DLD1 (cell line): ENCODE data around the gene JSRP1.

Source experiments
- in situ Hi-C: cut with HindIII; loops from 2 replicates; pipeline ENCODE4 v1.10.0; 2017; ENCODE audit warnings: low sequenced_read_pairs

The JSRP1 gene

DNA sequence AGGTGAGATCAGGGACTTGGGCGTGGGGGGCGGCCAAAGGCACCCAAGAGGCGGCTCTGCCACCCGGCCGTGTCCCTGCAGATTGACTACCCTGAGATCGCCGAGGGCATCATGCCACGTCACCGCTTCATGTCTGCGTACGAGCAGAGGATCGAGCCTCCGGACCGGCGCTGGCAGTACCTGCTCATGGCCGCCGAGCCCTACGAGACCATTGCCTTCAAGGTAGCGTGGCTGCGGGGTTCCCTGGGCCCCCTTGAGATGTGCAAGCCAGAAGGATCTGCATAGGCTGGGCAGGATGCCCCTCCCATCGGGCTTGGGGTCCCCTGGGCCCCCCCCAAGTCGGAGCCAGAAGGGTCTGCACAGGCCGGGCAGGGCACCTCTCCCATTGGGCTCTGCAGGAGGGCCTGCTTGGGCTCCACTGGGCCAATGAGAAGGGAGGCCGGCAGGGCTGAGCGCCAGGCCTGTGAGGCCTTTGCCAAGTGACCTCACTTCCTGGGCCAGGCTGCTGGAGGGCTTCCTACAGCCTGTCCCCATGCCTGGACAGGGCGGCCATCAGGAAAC, 9.3 kb downstream of the JSRP1 start:
- in situ Hi-C loops = no loop called here

DNA sequence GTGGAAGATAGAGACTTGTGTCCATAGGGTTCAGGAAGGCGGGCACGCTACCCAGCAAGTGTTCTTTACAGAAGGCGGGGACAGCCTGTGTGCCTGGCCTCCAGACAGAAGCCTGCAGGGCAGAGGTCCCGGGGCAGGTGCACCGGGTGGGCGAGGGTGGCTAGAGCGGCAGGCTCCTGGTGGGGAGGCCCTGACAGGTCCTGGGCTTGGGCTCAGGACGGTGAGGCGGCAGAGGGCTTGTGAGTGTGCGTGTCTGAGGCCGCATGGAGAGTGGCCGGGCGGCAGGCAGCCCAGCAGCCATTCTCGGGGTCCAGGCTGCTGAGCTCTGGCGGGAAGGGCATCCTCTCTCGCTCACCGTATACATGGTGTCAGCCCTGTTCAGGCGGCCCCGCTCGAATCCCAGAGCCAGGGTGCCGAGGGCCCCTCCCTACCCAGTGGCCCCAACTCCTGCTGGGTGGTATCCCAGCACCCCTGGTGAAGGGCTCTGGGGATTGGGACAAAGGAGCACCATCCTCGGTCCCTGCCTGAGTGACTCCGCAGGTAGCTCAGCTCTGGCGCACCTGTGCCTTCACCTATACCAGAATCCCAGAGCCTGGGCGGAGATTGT, 10.1 kb downstream of the JSRP1 start:
- in situ Hi-C loops = no loop called here

DNA sequence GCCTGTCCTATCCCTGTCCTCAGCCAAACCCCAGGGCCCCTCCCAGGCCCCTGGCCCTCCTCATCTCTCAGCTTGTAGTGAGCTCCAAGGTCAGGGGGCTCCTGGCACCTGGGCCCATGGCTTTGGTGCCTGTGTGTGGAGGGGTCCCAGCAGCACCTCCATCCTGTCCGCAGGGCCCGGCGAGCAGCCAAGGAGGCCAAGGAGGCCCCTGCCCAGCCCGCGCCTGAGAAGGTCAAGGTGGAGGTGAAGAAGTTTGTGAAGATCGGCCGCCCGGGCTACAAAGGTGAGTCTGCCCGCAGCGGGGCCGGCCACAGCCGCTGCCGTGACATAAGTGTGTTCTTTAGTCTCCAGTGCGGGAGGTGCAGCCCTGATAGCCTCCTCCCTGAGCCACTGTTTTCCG, 10.9 kb downstream of the JSRP1 start:
- in situ Hi-C loops = no loop called here

DNA sequence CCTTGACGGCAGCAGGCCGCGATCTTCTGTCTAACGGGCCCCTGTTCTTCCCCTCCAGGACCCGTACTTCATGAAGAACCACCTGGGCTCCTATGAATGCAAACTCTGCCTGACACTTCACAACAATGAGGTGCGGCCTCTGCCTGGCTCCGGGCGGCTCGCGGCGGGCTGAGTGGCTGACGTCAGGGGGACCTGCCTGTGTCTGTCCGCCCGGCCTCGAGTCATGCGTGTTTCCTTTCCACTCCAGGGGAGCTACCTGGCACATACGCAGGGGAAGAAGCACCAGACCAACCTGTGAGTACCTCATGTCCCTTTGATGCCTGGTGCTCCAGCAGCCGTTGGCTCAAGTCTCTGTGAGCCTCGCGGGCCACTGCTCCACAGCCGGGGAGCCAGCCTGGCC, 11.7 kb downstream of the JSRP1 start:
- in situ Hi-C loops = no loop called here

DNA sequence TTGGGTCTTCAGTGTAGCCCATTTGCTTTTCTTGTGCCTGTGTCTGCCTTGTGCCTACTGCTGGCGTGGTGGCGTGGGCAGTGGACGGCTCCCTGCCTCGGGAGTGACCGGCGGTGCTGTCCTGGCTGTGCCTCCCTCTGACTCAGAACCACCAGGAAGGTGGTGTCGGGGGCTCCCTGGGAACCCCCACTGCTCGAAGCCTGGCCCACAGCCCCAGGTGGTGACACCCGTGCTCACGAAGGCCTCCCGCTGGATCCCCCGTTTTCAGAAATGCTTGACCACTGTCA, 12.1 kb downstream of the JSRP1 start:
- in situ Hi-C loops = no loop called here

DNA sequence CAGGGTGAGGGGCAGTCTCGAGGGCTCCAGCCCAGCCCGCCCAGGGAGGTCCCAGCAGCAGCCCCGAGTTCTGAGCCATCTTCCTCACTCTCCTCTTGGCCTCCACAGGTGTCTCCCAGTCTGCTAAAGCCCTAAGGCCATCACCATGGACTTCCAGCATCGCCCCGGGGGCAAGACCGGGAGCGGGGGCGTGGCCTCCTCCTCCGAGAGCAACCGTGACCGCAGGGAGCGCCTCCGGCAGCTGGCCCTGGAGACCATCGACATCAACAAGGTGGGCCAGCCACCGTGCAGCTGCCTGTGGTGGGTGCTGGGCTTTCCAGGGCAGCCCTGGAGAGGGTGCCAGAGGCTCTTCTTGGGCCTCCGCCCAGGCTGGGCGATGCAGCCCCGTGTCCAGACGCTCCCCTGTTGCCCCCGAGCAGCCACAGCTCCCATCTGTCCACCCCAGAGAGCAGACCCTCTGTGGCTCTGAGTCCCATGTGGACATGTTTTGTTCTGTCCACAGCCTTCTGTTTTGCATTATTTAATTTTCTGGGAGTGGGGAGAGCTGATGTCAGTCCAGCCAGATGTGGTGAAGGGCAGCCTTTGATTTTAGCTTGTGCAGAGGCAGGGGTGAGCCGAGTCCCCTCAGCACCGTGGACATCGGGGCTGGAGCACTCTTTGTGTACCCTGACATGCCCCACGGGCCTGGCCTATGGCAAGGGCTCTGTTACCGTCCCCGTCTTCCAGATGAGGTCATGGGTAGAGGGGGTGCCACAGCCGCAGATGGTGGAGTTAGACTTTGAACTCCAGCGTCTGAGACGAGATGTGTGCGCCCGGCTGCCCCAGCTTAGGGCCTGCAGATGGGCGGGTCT, 12.7 kb downstream of the JSRP1 start:
- in situ Hi-C loops = no loop called here

DNA sequence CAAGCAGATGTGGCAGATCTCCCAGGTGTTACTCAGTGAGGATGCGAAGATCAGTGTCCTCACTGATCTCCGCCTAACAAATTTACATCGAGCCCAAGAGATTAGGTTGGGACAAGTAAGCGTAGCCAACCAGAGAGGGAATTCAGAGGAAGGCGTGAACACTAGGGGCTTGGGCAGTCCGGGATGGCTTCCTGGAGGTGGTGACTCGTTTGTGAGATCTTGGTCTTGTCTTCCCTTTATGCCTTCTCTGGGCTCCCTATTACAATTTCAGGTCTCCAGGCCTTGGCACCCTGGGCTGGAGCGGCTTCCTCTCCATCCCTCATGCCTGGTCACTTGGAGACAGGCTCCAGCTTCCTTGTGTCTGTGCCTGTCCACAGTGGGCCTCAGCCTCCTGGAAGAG, 13.4 kb downstream of the JSRP1 start:
- in situ Hi-C loops = no loop called here

DNA sequence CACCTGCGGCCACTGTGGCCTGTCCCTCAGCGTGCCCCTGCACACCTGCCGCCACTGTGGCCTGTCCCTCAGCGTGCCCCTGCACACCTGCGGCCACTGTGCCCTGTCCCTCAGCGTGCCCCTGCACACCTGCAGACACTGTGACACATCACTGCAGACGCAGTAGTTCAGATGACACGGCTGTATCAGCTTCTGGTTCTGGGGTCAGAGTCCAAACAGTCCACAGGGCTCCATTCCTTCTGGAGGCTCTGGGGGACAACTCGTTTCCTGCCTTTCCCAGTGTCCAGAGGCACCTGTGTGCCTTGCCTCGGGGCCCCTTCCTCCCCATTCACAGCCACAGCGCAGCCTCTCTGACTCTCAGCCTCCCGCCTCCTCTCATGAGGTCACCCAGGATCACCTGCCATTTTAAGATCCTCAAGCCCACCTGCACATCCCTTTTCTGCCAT, 14.1 kb downstream of the JSRP1 start:
- in situ Hi-C loops = no loop called here

DNA sequence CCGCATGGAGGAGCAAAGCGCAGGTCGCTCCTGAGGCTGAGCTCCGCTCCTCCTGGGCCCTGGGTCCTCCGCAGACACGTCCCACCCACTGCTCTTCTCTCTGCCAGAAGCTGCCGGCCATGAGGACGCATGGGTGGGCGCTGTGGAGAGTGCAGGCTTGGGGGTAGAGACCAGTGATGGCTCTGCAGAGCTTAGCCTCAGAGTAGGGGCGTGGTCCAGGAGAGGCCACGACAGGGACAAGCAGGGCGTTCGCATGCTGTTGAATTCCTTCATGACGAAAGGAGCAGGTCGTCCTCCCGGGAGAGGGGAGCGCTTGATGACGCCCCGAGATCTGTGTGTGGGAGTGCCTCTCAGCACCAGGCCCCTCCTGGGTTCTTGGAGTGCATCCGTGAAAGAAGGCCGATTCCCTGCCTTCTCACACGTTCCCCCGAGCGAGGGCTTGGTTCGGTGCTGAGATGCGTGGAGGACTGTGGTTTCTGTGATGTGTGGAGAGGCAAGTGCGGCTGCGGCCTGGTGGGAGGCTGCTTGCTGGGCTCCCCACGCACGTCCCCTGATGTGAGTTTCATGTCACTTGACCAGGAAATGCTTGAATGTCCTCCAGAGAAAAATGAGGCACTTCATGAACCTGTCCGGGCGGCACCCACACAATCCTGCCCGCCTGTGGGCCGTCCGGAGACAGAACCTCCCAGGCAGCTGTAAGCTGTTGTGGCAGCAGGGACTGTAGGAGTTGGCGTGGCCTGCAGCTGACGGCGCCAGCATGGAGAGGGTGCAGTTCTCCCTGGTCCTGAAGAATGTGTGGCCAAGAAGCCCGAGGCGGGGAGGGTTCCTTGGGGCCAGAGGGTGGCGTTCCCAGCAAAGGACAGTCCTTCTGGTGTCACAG, 15.1 kb downstream of the JSRP1 start:
- in situ Hi-C loops = no loop called here

DNA sequence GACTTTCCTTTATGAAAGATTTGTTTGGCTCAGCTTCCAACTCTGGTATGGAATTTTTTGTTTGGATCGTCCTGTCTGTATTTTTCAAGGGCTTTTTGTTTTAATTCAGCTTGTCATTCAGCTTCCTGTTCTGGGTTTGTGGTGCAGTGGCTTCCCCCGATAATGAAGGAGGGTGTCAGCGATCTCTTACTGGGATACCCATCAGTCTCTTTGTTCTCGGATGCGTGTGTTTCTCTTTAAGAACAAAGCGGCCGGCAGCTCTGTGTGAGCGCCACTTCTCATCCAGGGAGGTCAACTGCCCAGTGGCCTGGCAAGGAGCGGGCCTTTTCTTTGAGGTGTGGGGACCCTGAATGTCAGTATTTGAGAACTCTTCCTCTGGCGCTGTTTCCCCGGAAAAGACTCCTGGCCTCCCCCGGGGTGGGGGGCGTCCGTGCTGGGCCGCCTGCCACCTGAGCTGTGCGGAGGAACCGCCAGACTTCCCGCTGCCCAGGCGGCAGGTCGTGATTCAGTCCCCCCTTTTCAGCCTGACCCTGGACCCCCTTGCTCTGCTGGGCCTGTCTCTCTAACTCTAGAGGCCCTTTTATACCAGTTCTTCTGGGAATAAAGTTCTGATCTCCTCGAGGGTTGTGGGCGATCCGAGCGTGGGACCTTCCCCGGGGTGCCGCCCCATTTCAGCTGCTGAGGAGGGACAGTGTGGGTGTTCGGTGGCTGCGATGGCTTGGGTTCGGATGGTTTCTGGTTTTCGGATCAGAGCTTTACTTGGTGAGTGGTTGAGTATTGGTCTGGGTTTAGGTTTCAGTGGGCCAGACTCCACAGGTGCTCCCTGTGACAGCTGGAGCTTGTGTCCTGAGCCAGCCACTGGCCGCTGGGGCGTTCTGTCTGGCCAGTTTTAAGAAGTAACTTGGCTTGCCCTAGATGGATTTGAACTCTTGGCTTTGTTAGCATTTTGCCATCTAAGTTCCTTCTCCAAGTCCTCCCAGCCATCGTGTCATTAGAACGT, 16.1 kb downstream of the JSRP1 start:
- in situ Hi-C loops = no loop called here

DNA sequence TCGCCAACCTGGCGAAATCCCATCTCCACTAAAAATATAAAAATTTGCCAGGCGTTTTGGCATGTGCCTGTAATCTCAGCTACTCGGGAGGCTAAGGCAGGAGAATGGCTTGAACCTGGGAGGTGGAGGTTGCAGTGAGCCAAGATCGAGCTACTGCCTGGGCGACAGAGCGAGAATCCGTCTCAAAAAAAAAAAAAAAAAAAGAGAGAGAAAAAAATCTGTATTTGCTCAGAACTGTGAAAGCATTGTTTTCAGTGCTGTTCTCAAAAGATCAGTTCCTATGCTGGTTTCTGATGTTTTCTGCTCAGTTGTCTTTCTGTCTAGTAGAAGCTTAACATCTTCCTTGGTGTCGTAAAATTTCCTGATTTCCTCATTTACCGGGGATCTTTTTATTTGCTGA, 17.0 kb downstream of the JSRP1 start:
- in situ Hi-C loops = no loop called here

DNA sequence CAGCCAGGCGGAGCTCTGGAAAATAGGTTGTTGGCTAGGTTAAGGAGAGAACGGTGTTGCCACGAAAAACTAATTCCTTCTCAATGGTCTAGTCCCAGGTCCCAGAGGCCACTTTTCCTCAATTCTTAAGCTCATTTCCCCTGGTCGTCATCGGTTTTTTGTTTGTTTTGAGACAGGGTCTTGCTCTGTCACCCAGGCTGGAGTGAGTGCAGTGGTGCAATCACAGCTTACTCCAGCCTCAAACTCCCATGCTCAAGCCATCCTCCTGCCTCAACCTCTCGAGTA, 18.4 kb downstream of the JSRP1 start:
- in situ Hi-C loops = no loop called here

DNA sequence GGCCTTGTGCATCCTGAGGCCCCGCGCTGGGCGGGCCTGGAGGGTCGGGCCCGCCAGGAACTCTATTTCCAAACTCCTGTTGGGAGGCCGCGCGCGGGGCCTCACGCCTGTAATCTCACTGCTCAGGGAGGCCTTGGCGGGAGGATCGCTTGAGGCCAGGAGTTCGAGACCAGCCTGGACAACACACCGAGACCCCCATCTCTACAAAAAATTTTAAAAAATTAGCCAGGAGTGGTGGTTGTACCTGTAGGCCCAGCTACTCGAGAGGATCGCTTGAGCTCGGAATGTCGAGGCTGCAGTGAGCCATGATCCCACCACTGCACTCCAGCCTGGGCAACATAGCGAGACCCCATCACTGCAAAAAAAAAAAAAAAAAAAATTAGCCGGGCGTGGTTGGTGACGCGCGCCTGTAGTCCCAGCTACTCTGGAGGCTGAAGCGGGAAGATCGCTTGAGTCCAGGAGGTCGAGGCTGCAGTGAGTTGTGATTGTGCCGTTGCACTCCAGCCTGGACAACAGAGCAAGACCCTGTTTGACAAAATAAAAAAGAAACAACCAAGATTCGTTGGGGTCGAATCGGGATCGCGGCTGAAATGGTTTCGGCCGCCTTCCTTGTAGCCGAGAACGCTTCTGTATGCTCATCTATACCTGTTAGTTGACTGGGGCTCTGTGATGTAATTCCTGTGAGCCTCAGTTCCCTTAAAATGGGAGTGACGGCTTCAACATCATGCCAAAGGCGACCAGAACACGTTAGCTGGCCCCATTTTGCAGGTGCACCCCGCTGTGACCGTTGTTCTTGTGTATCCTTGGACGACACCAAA, 19.0 kb downstream of the JSRP1 start:
- in situ Hi-C loops = no loop called here

DNA sequence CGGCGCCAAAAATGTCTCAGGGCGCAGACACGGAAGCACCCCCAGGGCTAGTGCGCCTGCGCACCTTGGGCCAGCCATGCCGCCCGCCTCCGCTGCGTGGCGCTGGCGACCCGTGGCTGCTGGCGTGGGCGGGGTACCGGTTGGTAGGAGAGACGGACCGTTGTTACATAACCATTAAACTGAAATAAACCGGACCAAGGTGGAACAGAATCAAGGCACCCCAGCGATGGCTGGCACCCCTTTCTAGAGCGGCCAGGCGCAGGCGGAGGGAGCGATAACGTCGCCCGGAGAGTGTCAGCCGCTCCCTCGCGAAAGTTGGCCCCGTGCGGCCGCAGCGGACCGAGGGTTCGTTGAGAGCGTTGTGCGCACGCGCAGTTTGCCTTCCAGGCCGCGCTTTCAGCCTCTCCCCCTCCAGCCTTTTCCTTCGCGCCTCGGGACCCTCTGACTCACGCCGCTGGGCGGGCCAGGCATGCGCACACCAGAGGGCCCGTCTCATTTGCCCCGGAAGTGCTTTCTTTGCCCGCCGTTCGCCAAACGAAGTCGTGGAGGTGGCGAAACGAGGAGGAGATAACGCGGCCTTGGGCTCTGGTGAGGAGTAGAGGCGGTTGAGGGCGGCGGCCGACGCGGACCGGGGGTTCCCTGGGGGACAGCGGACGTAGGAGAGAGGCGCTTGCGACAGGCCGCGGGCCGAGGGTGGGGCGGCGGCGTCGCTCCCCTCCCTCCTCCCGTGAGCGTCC, 19.7 kb downstream of the JSRP1 start, which contains the start of the genes PLEKHJ1 and SF3A2:
TSS of gene PLEKHJ1 (minus strand) at position 16 of the 737 bp plus-strand sequence. CDS start 81 bp downstream, outside the sequence.
TSS of gene SF3A2 (plus strand) at position 511 of the 737 bp plus-strand sequence. CDS start 6,595 bp downstream, outside the sequence.
- in situ Hi-C loops = no loop called here

DNA sequence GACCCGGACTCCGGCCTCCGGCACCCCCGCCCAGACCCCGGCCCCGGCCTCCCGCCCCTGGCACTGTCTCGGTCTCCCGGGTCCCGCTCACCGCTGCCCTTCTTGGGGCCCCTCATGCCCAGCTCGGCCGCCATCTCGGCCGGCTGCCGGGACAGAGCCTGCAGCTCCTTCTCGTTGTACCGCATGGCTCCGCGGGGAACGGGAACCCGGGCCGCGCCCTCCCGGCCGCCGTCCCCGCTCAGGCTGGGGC, 20.2 kb downstream of the JSRP1 start:
- in situ Hi-C loops = no loop called here

DNA sequence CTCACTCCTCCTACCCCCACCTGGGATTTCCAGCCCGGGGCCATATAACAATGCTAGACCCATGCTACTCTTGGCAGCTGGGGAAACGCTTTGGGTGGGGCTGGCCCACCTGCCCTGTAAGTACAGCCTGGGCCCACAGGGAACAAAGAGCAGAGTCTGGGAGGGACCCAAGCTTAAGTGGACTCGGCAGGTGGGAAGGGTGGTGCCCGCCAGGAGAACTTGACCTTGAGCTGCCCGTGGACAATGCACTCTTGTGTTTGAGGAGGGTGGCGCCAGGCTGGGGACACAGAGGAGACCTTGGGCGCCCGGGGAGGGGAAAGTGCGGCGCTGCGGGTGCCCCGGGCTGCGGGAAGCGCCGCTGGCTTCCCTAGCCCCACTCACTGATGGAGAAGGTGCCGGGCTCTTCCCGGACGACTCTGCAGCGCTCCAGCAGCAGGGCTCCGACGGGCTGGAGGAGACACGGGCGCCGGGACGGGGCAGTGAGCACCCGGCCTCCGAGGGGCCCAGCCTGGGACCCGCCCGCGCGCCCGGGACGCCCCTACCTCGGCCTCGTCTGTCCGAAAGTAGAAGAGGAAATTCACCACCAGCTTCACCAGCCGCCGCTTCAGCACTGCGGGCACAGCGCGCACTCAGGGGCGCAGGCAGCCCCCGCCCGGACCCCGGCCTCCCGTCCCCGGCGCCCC, 20.7 kb downstream of the JSRP1 start:
- in situ Hi-C loops = no loop called here

DNA sequence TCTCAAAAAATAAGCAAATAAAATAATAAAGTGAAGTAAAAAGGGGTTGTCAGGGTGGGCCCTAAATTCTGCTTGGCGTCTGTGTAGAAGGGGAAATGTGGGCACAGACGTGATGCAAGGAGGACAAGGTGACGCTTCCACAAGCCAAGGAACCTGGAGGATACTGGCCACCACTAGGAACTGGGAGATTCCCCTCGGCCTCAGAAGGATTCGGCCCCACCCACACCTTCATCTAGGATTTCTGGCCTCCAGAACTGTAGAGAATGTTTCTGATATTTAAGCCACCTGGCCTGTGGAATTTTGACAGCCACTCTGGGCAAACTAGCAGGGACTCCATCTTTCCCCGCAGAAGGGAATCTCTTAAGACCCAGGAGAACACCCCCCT, 21.2 kb downstream of the JSRP1 start:
- in situ Hi-C loops = no loop called here

DNA sequence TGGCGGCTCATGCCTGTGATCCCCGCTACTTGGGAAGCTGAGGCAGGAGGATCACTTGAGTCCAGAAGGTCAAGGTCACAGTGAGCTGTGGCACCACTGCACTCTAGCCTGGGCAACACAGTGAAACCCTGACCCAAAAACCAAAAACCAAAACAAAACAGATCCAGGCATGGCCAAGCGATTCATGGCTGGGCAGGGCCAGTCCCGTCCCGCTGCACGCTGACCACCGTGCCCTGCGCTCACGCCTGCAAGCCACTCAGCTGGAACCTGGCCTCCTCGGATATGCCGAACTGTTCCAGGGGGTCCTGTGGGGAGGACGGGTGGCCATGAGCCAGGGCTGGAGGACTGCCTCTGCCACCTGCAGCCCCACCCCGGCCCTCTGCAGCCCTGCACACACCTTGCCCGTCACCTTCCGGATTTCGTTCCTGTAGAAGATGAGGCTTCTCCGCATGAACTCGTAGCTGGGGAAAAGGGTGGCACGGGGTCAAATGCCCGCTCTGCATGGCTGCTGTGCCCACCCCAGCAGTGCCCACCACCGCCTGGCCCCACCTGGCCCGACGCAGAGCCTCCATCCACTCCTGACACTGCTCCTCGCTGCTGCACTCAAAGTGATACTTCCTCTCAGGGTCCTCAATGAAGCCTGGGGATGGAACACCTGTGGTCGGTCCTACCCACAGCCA, 22.5 kb downstream of the JSRP1 start:
- in situ Hi-C loops = no loop called here
